Ascending aorta (tissue), 2 donors: ENCODE measurements around the gene KHDC4. TPM values are rescaled to one million over a fixed set of nuclear protein-coding genes. Genes with fewer than 3 reads are reported as not detected.
A peak's percentile ranks its signal among the peaks of the same experiment; 100 is the strongest.
"Not testable (repeated sequence)": the region's sequence is repeated elsewhere in the genome, so short reads cannot be mapped to it uniquely, and the experiment has no call there.

Experiments
- DNase-seq, 2 donors: peaks; one replicate each; pipeline ENCODE4 v3.0.0-alpha.2; 2019; ENCODE audit warnings: low spot score in 2 of 2
- H3K27ac ChIP-seq, 2 donors: fragments of 200-600 bp; sonication (generic); one replicate each; pipeline ENCODE4 v1.5.1; 2016 to 2017; ENCODE audit warnings: mild to moderate bottlenecking in 1 of 2
- H3K27me3 ChIP-seq: fragments of 200-600 bp; sonication (generic); one replicate; pipeline ENCODE4 v1.5.1; 2017
- H3K36me3 ChIP-seq, 2 donors: fragments of 200-600 bp; sonication (generic); one replicate each; pipeline ENCODE4 v1.5.1; 2016
- H3K4me1 ChIP-seq, 2 donors: fragments of 200-600 bp; sonication (generic); one replicate each; pipeline ENCODE4 v1.5.1; 2016 to 2017; ENCODE audit warnings: mild to moderate bottlenecking in 1 of 2
- H3K4me3 ChIP-seq, 2 donors: fragments of 200-600 bp; sonication (generic); one replicate each; pipeline ENCODE4 v1.5.1; 2016 to 2017; ENCODE audit warnings: mild to moderate bottlenecking in 1 of 2
- H3K9me3 ChIP-seq, 2 donors: fragments of 200-600 bp; sonication (generic); one replicate each; pipeline ENCODE4 v1.5.1; 2016
- intact Hi-C: fragments of 100-400 bp; cut with DNase I; formaldehyde crosslinking; loops from one replicate; pipeline ENCODE4 v1.15.1; 2023
- total RNA-seq: library from RNA; depleted of rRNA; stranded (reverse); fragments of >200 nt; gene quantifications from one replicate; pipeline ENCODE4 v1.1.0, GENCODE V29; 2016
- TF ChIP-seq, protein P1 (sequence below), 3 experiments: fragments of 200-600 bp in 2 of 3; fragments of 450-650 bp in 1 of 3; sonication (generic) in 2 of 3; IDR thresholded peaks; one replicate each; pipeline ENCODE4 v1.5.1; 2016 to 2019; ENCODE audit warnings: antibody characterized with exemption in 3 of 3, mild to moderate bottlenecking in 1 of 3, moderate library complexity in 1 of 3

KHDC4 gene
- total RNA-seq, 1 donor from 2014 or later: 101 TPM

DNA sequence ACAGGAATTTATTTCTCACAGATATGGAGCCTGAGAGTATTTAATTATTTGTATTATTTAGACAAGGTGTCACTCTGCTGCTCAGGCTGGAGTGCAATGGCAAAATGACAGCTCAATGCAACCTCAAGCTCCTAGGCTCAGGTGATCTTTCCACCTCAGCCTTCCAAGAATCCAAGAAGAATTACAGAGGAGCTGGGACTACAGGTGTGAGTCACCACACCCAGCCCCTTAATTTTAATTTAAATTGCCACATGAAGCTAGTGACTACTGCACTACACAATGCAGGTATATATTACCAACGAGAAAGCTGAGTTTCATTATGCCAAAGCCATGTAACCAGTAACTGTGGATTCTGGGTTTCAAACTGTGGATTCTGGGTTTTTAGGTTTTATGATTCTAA is 2.1 kb downstream of the KHDC4 start:
- Histone ChIP-seq H3K4me1 (peaks cover 18 to 31% of the 10 kb centered on the region in 2 donors), H3K9me3 (no peaks in the 10 kb centered on the region), H3K4me3 (peak overlapping the region; percentile 17 to 82), H3K36me3 (peaks cover 48 to 57% of the 10 kb centered on the region in 2 donors), H3K27ac (peak overlapping the region in 1 of 2 donors; percentile 22), H3K27me3 (no peaks in the 10 kb centered on the region)
- TF ChIP-seq, protein P1, sequence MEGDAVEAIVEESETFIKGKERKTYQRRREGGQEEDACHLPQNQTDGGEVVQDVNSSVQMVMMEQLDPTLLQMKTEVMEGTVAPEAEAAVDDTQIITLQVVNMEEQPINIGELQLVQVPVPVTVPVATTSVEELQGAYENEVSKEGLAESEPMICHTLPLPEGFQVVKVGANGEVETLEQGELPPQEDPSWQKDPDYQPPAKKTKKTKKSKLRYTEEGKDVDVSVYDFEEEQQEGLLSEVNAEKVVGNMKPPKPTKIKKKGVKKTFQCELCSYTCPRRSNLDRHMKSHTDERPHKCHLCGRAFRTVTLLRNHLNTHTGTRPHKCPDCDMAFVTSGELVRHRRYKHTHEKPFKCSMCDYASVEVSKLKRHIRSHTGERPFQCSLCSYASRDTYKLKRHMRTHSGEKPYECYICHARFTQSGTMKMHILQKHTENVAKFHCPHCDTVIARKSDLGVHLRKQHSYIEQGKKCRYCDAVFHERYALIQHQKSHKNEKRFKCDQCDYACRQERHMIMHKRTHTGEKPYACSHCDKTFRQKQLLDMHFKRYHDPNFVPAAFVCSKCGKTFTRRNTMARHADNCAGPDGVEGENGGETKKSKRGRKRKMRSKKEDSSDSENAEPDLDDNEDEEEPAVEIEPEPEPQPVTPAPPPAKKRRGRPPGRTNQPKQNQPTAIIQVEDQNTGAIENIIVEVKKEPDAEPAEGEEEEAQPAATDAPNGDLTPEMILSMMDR (IDR thresholded peaks at IDR 0.05): no peak
- DNase-seq: no peak
- intact Hi-C loops: loop anchor here (10.0 kb wide), 1 partner anchor 123 kb away; the partner anchor contains the start of genes LAMTOR2 and UBQLN4

DNA sequence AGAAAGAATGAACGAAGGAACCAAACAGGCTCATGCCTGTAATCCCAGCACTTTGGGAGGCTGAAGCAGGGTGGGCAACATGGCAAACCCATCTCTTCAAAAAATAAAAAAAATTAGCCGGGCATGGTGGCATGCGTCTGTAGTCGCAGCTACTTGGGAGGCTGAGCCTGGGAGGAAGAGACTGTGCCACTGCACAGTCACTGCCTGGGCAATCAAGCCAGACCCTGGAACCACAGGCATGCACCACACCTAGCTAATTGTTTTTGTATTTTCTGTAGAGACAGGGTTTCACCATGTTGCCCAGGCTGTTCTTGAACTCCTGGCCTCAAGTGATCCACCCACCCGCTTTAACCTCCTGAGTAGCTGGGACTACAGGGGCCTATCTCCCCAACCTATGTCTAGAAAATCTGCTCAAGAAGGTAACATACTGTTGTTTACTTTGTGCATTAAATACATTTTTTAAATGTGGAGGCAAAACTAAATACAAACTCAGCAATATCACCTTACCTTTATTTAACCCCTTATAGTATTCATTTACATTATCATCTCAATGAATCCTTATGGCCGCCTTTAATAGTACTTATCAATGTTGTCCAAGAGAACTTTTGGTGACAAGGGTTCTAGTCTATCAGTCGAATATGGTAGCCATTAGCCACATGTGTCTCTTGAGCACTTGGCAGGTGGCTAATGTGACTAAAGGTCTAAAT is 2.7 kb downstream of the KHDC4 start:
- no peaks in the 10 kb centered on the region for H3K27me3 ChIP-seq
- DNase-seq: no peak
- H3K4me3 ChIP-seq: peak overlapping the region; percentile 34 to 82
- intact Hi-C loops: loop anchor here (10.0 kb wide), 1 partner anchor 123 kb away; the partner anchor contains the start of genes LAMTOR2 and UBQLN4
- TF ChIP-seq, protein P1 (IDR thresholded peaks at IDR 0.05): no peak
- H3K4me1 ChIP-seq: peaks cover 18 to 31% of the 10 kb centered on the region in 2 donors
- H3K36me3 ChIP-seq: peaks cover 54 to 63% of the 10 kb centered on the region in 2 donors
- peak overlapping the region; percentile 22 to 28 for H3K27ac ChIP-seq
- H3K9me3 ChIP-seq: no peaks in the 10 kb centered on the region

- Histone ChIP-seq H3K4me1 (peaks cover 18 to 31% of the 10 kb centered on the region in 2 donors), H3K27ac (peak overlapping the region; percentile 13 to 28), H3K4me3 (peak overlapping the region; percentile 34 to 82), H3K36me3 (peaks cover 61 to 70% of the 10 kb centered on the region in 2 donors)
- H3K27me3 ChIP-seq, DNase-seq, H3K9me3 ChIP-seq: not testable (repeated sequence)
- intact Hi-C loops: loop anchor here (10.0 kb wide), 1 partner anchor 124 kb away; the partner anchor contains the start of genes LAMTOR2 and UBQLN4
These were observed 3.5 kb downstream of the KHDC4 start for GRCh38 chr1:155930725-155931124.

DNA sequence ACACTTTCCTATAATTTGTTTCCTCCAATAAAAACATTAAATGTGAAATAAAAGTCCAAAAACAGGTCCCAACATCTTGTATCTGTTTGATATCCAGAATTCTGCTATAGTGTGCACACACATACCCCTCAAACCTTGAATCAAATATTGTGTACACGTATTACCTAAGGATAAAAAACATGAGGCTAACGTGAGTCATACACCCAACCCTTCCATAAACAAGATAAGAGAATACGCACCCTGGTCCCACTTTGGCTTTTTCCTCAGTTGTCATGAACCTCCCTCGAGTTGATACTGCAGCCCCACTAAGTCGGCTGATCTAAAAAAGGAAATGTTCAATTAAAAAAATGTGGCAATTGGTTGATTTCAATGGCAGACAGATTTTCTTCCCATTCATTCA is 5.2 kb downstream of the KHDC4 start:
- H3K4me3 ChIP-seq: no peak overlapping the region
- TF ChIP-seq, protein P1 (IDR thresholded peaks at IDR 0.05): no peak
- H3K9me3 ChIP-seq: no peaks in the 10 kb centered on the region
- H3K27me3 ChIP-seq: no peaks in the 10 kb centered on the region
- DNase-seq: no peak
- no peak overlapping the region for H3K27ac ChIP-seq
- H3K4me1 ChIP-seq: peaks cover 18 to 31% of the 10 kb centered on the region in 2 donors
- intact Hi-C loops: no loop called here
- peaks cover 78 to 87% of the 10 kb centered on the region in 2 donors for H3K36me3 ChIP-seq

DNA sequence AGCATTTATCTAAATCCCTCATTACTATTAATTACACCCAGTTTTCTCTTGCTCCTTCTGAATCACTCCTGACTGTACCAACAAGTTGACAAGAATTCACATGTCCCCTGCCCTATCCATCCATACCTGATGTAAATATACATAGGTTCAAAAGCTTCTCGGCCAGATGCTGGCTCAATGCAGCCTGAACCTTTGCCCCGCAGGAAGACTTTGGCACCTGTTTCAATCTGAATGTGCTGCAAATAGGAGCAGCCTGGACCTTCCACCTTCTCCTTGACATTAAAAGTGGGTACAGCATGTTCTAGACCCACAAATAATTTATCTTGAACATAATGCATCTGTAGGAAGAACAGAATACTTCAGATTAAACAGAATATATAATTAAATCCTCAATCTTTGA is 8.7 kb downstream of the KHDC4 start:
- intact Hi-C loops: no loop called here
- H3K27ac ChIP-seq: no peak overlapping the region
- H3K9me3 ChIP-seq: no peaks in the 10 kb centered on the region
- DNase-seq: no peak
- H3K4me3 ChIP-seq: no peak overlapping the region
- H3K4me1 ChIP-seq: no peaks in the 10 kb centered on the region
- TF ChIP-seq, protein P1 (IDR thresholded peaks at IDR 0.05): no peak
- no peaks in the 10 kb centered on the region for H3K27me3 ChIP-seq
- peaks cover 95 to 97% of the 10 kb centered on the region in 2 donors for H3K36me3 ChIP-seq

DNA sequence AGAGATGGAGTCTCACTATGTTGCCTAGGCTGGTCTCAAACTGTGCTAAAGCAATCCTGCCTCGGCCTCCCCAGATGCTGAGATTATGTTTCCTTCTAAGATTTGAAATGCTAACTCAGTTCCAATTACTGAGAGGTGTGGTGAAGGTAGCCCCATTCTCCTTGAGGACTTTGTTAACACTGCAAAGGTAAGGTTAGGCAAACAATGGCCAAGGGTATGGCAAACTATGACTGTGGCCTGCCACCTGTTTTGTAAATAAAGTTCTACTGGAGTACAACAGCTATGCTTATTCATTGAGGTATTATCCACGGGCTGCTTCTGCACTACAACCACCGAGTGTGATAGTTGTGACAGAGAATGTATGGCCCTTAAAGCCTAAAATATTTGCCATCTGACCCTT is 13.5 kb downstream of the KHDC4 start:
- Histone ChIP-seq H3K36me3 (peaks cover 96 to 99% of the 10 kb centered on the region in 2 donors), H3K9me3 (no peaks in the 10 kb centered on the region), H3K27me3 (no peaks in the 10 kb centered on the region), H3K27ac (no peak overlapping the region), H3K4me1 (no peaks in the 10 kb centered on the region), H3K4me3 (no peak overlapping the region)
- intact Hi-C loops: no loop called here
- no peak for DNase-seq
- TF ChIP-seq, protein P1 (IDR thresholded peaks at IDR 0.05): no peak
